H1 (cell line): ENCODE results near the gene H6PD. TPM values are rescaled to one million over a fixed set of nuclear protein-coding genes. Genes with fewer than 3 reads are reported as not detected.

Experiments used
- CTCF ChIA-PET: fragments of 300-600 bp; sonication (Branson Sonifier 250); formaldehyde crosslinking; loops from one replicate; lab custom pipeline; 2021; ENCODE audit not compliant: partially characterized antibody; lab: Charles Lee
- POLR2A ChIA-PET: fragments of 300-600 bp; sonication (Branson Sonifier 250); formaldehyde crosslinking; loops from one replicate; lab custom pipeline; 2021; ENCODE audit warnings: inconsistent platforms; ENCODE audit not compliant: partially characterized antibody; lab: Charles Lee
- DNase-seq, 2 experiments: peaks; one replicate each; pipeline versions ENCODE4 v3.0.0 to v3.0.0-alpha.2; 2010 to 2022; ENCODE audit warnings: low spot score in 2 of 2, low read depth in 1 of 2, mixed read lengths in 1 of 2
- FAIRE-seq: peaks from 2 replicates; lab custom pipeline; 2011; peaks lifted over from hg19 to GRCh38; lab: Jason Lieb, UNC
- H2AFZ ChIP-seq: 2 replicates; pipeline ENCODE4 v1.8.1; 2012; ENCODE audit warnings: low read length, inconsistent platforms
- H2AK5ac ChIP-seq: 2 replicates; pipeline ENCODE4 v1.6.1; 2013; ENCODE audit warnings: low read depth, low read length
- H2BK120ac ChIP-seq: replicated peaks from 2 replicates; pipeline ENCODE3; 2013; ENCODE audit warnings: low read depth, low read length, inconsistent platforms
- H2BK12ac ChIP-seq: 2 replicates; pipeline ENCODE4 v1.6.1; 2013; ENCODE audit warnings: low read depth, low read length
- H2BK15ac ChIP-seq: 2 replicates; pipeline ENCODE4 v1.6.1; 2013; ENCODE audit warnings: low read length
- H2BK20ac ChIP-seq: 2 replicates; pipeline ENCODE4 v1.6.1; 2013; ENCODE audit warnings: low read length
- H2BK5ac ChIP-seq: 2 replicates; pipeline ENCODE4 v1.6.1; 2013; ENCODE audit warnings: low read depth, low read length
- H3K14ac ChIP-seq: 2 replicates; pipeline ENCODE4 v1.6.1; 2013; ENCODE audit warnings: inconsistent platforms; ENCODE audit not compliant: insufficient read length
- H3K18ac ChIP-seq: 2 replicates; pipeline ENCODE4 v1.6.1; 2013; ENCODE audit warnings: low read length; ENCODE audit errors: extremely low read depth
- H3K23ac ChIP-seq: 2 replicates; pipeline ENCODE4 v1.6.1; 2013; ENCODE audit warnings: inconsistent platforms; ENCODE audit not compliant: insufficient read length
- H3K23me2 ChIP-seq: 2 replicates; pipeline ENCODE4 v1.6.1; 2013; ENCODE audit warnings: low read depth, low read length
- H3K27ac ChIP-seq: 2 replicates; pipeline ENCODE4 v1.6.1; 2011; ENCODE audit warnings: low read depth, low read length, inconsistent platforms
- H3K27me3 ChIP-seq, 4 experiments: replicated peaks in 1 of 4; 1 replicate in 1 of 4; 2 replicates in 3 of 4; pipeline versions ENCODE4 v1.6.1 to v1.8.1; 2011 to 2013; ENCODE audit warnings: low read length in 3 of 4, mild to moderate bottlenecking in 3 of 4, inconsistent platforms in 2 of 4, mixed read lengths in 2 of 4, moderate library complexity in 1 of 4; ENCODE audit not compliant: control insufficient read depth in 3 of 4, insufficient read depth in 3 of 4; ENCODE audit errors: extremely low read depth in 1 of 4
- H3K36me3 ChIP-seq, 4 experiments: 2 replicates each; pipeline versions ENCODE4 v1.6.1 to v1.8.1; 2011 to 2013; ENCODE audit warnings: mild to moderate bottlenecking in 4 of 4, low read length in 3 of 4, moderate library complexity in 2 of 4, control low read depth in 1 of 4, inconsistent platforms in 1 of 4; ENCODE audit not compliant: insufficient read depth in 4 of 4, control insufficient read depth in 2 of 4
- H3K4ac ChIP-seq: replicated peaks from 2 replicates; pipeline ENCODE3; 2013; ENCODE audit warnings: low read length, low read depth, mixed read lengths, inconsistent platforms; ENCODE audit not compliant: insufficient read length
- H3K4me1 ChIP-seq, 4 experiments: replicated peaks in 1 of 4; 1 replicate in 1 of 4; 2 replicates in 3 of 4; pipeline versions ENCODE4 v1.6.1 to v1.8.1; 2011 to 2013; ENCODE audit warnings: low read length in 3 of 4, inconsistent platforms in 2 of 4, mixed read lengths in 1 of 4; ENCODE audit not compliant: insufficient read depth in 4 of 4, control insufficient read depth in 3 of 4
- H3K4me2 ChIP-seq, 2 experiments: 2 replicates each; pipeline versions ENCODE4 v1.6.1 to v1.8.1; 2011 to 2013; ENCODE audit warnings: low read depth in 2 of 2, low read length in 2 of 2, control low read depth in 1 of 2, inconsistent platforms in 1 of 2, mild to moderate bottlenecking in 1 of 2; ENCODE audit not compliant: insufficient read depth in 1 of 2
- H3K4me3 ChIP-seq, 4 experiments: fragments of 200-600, 300-600 bp in 1 of 4; sonication (generic), shearing (Covaris generic), sonication (Bioruptor Twin) in 1 of 4; 2 replicates each; pipeline versions ENCODE4 v1.5.1 to v1.8.1; 2011 to 2016; ENCODE audit warnings: low read length in 4 of 4, low read depth in 3 of 4, control low read depth in 2 of 4, inconsistent platforms in 2 of 4, mild to moderate bottlenecking in 2 of 4, mixed read lengths in 1 of 4, moderate library complexity in 1 of 4; ENCODE audit not compliant: insufficient read depth in 2 of 4; ENCODE audit errors: extremely low read depth in 1 of 4
- H3K56ac ChIP-seq: replicated peaks from 2 replicates; pipeline ENCODE3; 2013; ENCODE audit warnings: low read depth, mild to moderate bottlenecking, mixed read lengths, low read length, inconsistent platforms; ENCODE audit not compliant: insufficient read length
- H3K79me1 ChIP-seq: 2 replicates; pipeline ENCODE4 v1.6.1; 2013; ENCODE audit warnings: low read depth, low read length, control low read depth
- H3K79me2 ChIP-seq, 2 experiments: 2 replicates each; pipeline versions ENCODE4 v1.6.1 to v1.8.1; 2012 to 2013; ENCODE audit warnings: low read length in 2 of 2, mild to moderate bottlenecking in 2 of 2, inconsistent platforms in 1 of 2; ENCODE audit not compliant: insufficient read depth in 2 of 2, control insufficient read depth in 1 of 2
- H3K9ac ChIP-seq, 4 experiments: replicated peaks in 1 of 4; 1 replicate in 1 of 4; 2 replicates in 3 of 4; pipeline versions ENCODE4 v1.6.1 to v1.8.1; 2011 to 2013; ENCODE audit warnings: low read depth in 3 of 4, low read length in 3 of 4, control low read depth in 2 of 4, mild to moderate bottlenecking in 2 of 4, moderate library complexity in 2 of 4, inconsistent platforms in 1 of 4; ENCODE audit errors: extremely low read depth in 1 of 4
- H3K9me3 ChIP-seq, 2 experiments: 2 replicates each; pipeline versions ENCODE4 v1.6.1 to v1.8.1; 2012 to 2013; ENCODE audit warnings: mild to moderate bottlenecking in 2 of 2, moderate library complexity in 2 of 2, control low read depth in 1 of 2, inconsistent platforms in 1 of 2, low read depth in 1 of 2, low read length in 1 of 2, mixed read lengths in 1 of 2; ENCODE audit not compliant: insufficient read depth in 2 of 2
- H4K20me1 ChIP-seq, 2 experiments: replicated peaks in 1 of 2; 2 replicates each; pipeline versions ENCODE3 to v1.8.1; 2011 to 2013; ENCODE audit warnings: inconsistent platforms in 2 of 2, low read length in 2 of 2, mild to moderate bottlenecking in 1 of 2; ENCODE audit not compliant: insufficient read depth in 2 of 2, control insufficient read depth in 1 of 2
- H4K5ac ChIP-seq: 2 replicates; pipeline ENCODE4 v1.6.1; 2013; ENCODE audit warnings: low read length, low read depth, mixed read lengths, inconsistent platforms; ENCODE audit not compliant: insufficient read length
- H4K8ac ChIP-seq: 2 replicates; pipeline ENCODE4 v1.8.0; 2013; ENCODE audit warnings: mild to moderate bottlenecking, moderate library complexity, low read length, inconsistent platforms; ENCODE audit not compliant: insufficient read depth; ENCODE audit errors: extremely low read depth
- H4K91ac ChIP-seq: replicated peaks from 2 replicates; pipeline ENCODE3; 2013; ENCODE audit warnings: low read length, mixed read lengths, inconsistent platforms; ENCODE audit not compliant: insufficient read length
- ATF2 ChIP-seq: IDR thresholded peaks from 2 replicates; pipeline ENCODE4 v1.6.1; 2012; ENCODE audit warnings: low read length, inconsistent platforms
- EGR1 ChIP-seq: IDR thresholded peaks from 2 replicates; pipeline ENCODE4 v1.6.1; 2011; ENCODE audit warnings: low read depth, low read length, borderline replicate concordance
- EZH2 ChIP-seq: fragments of 200-600 bp; sonication (generic); IDR thresholded peaks from 2 replicates; pipeline ENCODE4 v1.7.1; 2012; ENCODE audit warnings: low read depth, mild to moderate bottlenecking, moderate library complexity, low read length, inconsistent platforms; ENCODE audit not compliant: severe bottlenecking
- GTF2F1 ChIP-seq: IDR thresholded peaks from 2 replicates; pipeline ENCODE4 v1.6.1; 2012; ENCODE audit warnings: low read depth, low read length, improper control_type of control experiment, borderline replicate concordance
- JUN ChIP-seq: IDR thresholded peaks from 2 replicates; pipeline ENCODE4 v1.6.1; 2011; ENCODE audit warnings: low read depth, mild to moderate bottlenecking, improper control_type of control experiment, low read length
- SIN3A ChIP-seq, 2 experiments: IDR thresholded peaks in 1 of 2; conservative IDR thresholded peaks in 1 of 2; 2 replicates each; pipeline ENCODE4 v1.6.1; 2011 to 2012; ENCODE audit warnings: low read length in 2 of 2, improper control_type of control experiment in 1 of 2, low read depth in 1 of 2, mild to moderate bottlenecking in 1 of 2
- SP2 ChIP-seq: IDR thresholded peaks from 2 replicates; pipeline ENCODE4 v1.6.1; 2012; ENCODE audit warnings: mild to moderate bottlenecking, low read length, inconsistent platforms
- WGBS, 2 experiments: shearing (Covaris generic) in 1 of 2; methylation state at CpG; one replicate each; pipeline versions ENCODE4 v1.1.6 to v1.1.7; 2013 to 2015; ENCODE audit warnings: low lambda C conversion rate in 2 of 2, mixed read lengths in 2 of 2, inconsistent platforms in 1 of 2, low coverage in 1 of 2, missing lambda C conversion rate in 1 of 2; ENCODE audit not compliant: insufficient replicate concordance in 2 of 2, insufficient coverage in 1 of 2, insufficient read length in 1 of 2; ENCODE audit errors: extremely low coverage in 1 of 2, missing lambda C conversion rate in 1 of 2; 5-methylcytosine and 5-hydroxymethylcytosine counted together
- polyA plus RNA-seq, 7 experiments: library from polyadenylated mRNA; depleted of rRNA in 3 of 7; stranded (reverse) in 5 of 7; unstranded in 2 of 7; fragments of >200 nt in 5 of 7; fragments of 200-250 nt in 2 of 7; gene quantifications; 1 replicate in 5 of 7; 2 replicates in 1 of 7; 4 replicates in 1 of 7; pipeline versions ENCODE4 v1.2.1 to v1.2.3, GENCODE V29; 2011 to 2013; ENCODE audit warnings: missing spikeins in 2 of 7, mixed read lengths in 2 of 7
- total RNA-seq: library from RNA; stranded (reverse); fragmentation: NEBNext Ultra II Directional; extraction: Animal tissue kit (Norgen Biotek cat#: 25700); gene quantifications from 2 replicates; pipeline ENCODE4 v1.2.1, GENCODE V29; 2021
- TF ChIP-seq, protein P1 (sequence below), 3 experiments: IDR thresholded peaks; 1 replicate in 2 of 3; 2 replicates in 1 of 3; pipeline versions ENCODE4 v1.5.1 to v1.6.1; 2011; ENCODE audit warnings: low read length in 3 of 3, mild to moderate bottlenecking in 3 of 3, inconsistent platforms in 2 of 3, low read depth in 1 of 3, moderate library complexity in 1 of 3; ENCODE audit not compliant: insufficient read depth in 1 of 3; ENCODE audit errors: control extremely low read depth in 1 of 3

H6PD gene
- total and polyA plus RNA-seq, 2 of the 8 experiments (the other 6 are each of a cell fraction or from before 2014, with no cell fraction given), result 3.6 to 3.8 TPM

DNA sequence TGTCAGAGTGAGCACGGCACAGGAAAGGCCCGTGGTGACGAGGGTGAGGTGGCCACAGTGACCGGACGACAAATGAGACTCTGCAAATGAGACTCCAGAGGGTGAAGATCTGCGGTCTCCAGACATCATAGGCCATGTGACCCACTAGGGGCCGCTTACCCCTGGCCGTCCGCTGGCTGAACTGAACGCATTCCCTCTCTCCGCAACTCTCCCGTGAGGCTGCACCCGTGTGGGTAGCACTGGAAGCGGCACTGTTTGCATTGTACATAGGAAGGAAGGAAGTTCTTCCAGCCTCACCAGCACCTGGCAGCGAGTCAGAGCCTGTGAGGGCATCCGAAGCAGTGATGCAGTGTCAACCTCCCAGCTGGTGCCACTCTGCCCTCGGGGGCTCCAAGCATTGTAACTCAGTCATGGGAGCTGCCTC lies 34.5 kb downstream of the H6PD start:
- H3K27me3 ChIP-seq, result no peaks in the 10 kb centered on the region; a peak in 1 of 7 replicates
- no peak overlapping the region for H3K4ac ChIP-seq
- H3K27ac ChIP-seq, result no peak overlapping the region
- no peak overlapping the region for H3K4me3 ChIP-seq
- FAIRE-seq (no peak), DNase-seq (no peak)
- no peak overlapping the region for H3K9ac ChIP-seq
- no peak overlapping the region for H3K18ac ChIP-seq
- H3K79me2 ChIP-seq, result no peaks in the 10 kb centered on the region
- no peak overlapping the region for H2BK20ac ChIP-seq
- peaks cover 0 to 4% (median 1%) of the 10 kb centered on the region in 4 experiments; a peak in 5 of 7 replicates for H3K4me1 ChIP-seq
- H3K23ac ChIP-seq, result no peak overlapping the region
- no peaks in the 10 kb centered on the region for H3K79me1 ChIP-seq
- no peak overlapping the region; the same call in 1 of the 2 replicates for H2BK12ac ChIP-seq
- no peaks in the 10 kb centered on the region for H3K36me3 ChIP-seq
- H3K14ac ChIP-seq, result no peak overlapping the region
- H3K9me3 ChIP-seq, result no peaks in the 10 kb centered on the region
- H3K23me2 ChIP-seq, result no peaks in the 10 kb centered on the region
- H2AK5ac ChIP-seq, result no peak overlapping the region
- H4K5ac ChIP-seq, result no peak overlapping the region
- H4K20me1 ChIP-seq, result no peaks in the 10 kb centered on the region
- no peak overlapping the region; the same call in 1 of the 2 replicates for H2BK15ac ChIP-seq
- no peak overlapping the region for H3K4me2 ChIP-seq
- WGBS, 2 experiments, result 93% methylated on average over 17 of the region's 17 CpGs; no CpG with 5 or more reads in 1 of the 2 experiments
- no peak overlapping the region for H2AFZ ChIP-seq
- no peak overlapping the region for H3K56ac ChIP-seq
- peak overlapping the region; percentile 45; the same call in 1 of the 2 replicates for H4K8ac ChIP-seq
- H2BK5ac ChIP-seq, result no peak overlapping the region
- no peak overlapping the region for H2BK120ac ChIP-seq
- ChIA-PET POLR2A (no interaction called here), CTCF (interaction anchor here (0.7 to 13.7 kb wide), 15 partner anchors 12 to 304 kb away, joined by 3 to 118 read pairs (median 4); no protein-coding TSS in a partner anchor)
- no peak overlapping the region for H4K91ac ChIP-seq
- TF ChIP-seq, protein P1, sequence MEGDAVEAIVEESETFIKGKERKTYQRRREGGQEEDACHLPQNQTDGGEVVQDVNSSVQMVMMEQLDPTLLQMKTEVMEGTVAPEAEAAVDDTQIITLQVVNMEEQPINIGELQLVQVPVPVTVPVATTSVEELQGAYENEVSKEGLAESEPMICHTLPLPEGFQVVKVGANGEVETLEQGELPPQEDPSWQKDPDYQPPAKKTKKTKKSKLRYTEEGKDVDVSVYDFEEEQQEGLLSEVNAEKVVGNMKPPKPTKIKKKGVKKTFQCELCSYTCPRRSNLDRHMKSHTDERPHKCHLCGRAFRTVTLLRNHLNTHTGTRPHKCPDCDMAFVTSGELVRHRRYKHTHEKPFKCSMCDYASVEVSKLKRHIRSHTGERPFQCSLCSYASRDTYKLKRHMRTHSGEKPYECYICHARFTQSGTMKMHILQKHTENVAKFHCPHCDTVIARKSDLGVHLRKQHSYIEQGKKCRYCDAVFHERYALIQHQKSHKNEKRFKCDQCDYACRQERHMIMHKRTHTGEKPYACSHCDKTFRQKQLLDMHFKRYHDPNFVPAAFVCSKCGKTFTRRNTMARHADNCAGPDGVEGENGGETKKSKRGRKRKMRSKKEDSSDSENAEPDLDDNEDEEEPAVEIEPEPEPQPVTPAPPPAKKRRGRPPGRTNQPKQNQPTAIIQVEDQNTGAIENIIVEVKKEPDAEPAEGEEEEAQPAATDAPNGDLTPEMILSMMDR (IDR thresholded peaks at IDR 0.05; ENCODE audit: control extremely low read depth in 1 of 3, insufficient read depth in 1 of 3, low read depth in 1 of 3, low read length in 3 of 3), result no peak
- TF ChIP-seq ATF2, result no peak
- TF ChIP-seq SIN3A (conservative IDR thresholded peaks at IDR 0.05 in 1 of 2, IDR thresholded peaks at IDR 0.05 in 1 of 2; ENCODE audit: low read depth in 1 of 2, low read length in 2 of 2), result no peak
- no peak for TF ChIP-seq SP2
- no peak for TF ChIP-seq EZH2
- TF ChIP-seq EGR1, result no peak
- TF ChIP-seq JUN, result no peak
- no peak for TF ChIP-seq GTF2F1
